Esophagus squamous epithelium (tissue), 5 donors: ENCODE results near the gene USP28. TPM values are rescaled to one million over a fixed set of nuclear protein-coding genes. Genes with fewer than 3 reads are reported as not detected.

Source experiments
- DNase-seq: peaks from one replicate; lab custom pipeline; 2025; lab: John Stamatoyannopoulos, UW
- H3K27ac ChIP-seq, 4 donors: fragments of 200-600 bp; sonication (generic); one replicate each; pipeline ENCODE4 v1.5.1; 2016 to 2019; ENCODE audit warnings: mild to moderate bottlenecking in 1 of 4
- H3K27me3 ChIP-seq, 4 donors: fragments of 200-600 bp; sonication (generic); 1 replicate in 3 of 4; 2 replicates in 1 of 4; pipeline versions ENCODE4 v1.5.1 to v1.6.0; 2017 to 2021; ENCODE audit warnings: antibody characterized with exemption in 1 of 4
- H3K36me3 ChIP-seq, 3 donors: fragments of 200-600 bp; sonication (generic); one replicate each; pipeline ENCODE4 v1.5.1; 2016 to 2019
- H3K4me1 ChIP-seq, 3 donors: fragments of 200-600 bp; sonication (generic); one replicate each; pipeline ENCODE4 v1.5.1; 2017 to 2019
- H3K4me3 ChIP-seq, 4 donors: fragments of 200-600 bp; sonication (generic); 1 replicate in 3 of 4; 2 replicates in 1 of 4; pipeline ENCODE4 v1.5.1; 2016 to 2019; ENCODE audit warnings: mild to moderate bottlenecking in 2 of 4, moderate library complexity in 1 of 4
- H3K9me3 ChIP-seq, 3 donors: fragments of 200-600 bp; sonication (generic); one replicate each; pipeline ENCODE4 v1.5.1; 2016 to 2019
- CTCF ChIP-seq, 6 experiments: fragments of 450-650 bp in 4 of 6; fragments of 200-600 bp in 2 of 6; sonication (generic) in 2 of 6; IDR thresholded peaks; one replicate each; pipeline ENCODE4 v1.5.1; 2016 to 2019; ENCODE audit warnings: antibody characterized with exemption in 6 of 6, mild to moderate bottlenecking in 4 of 6, moderate library complexity in 4 of 6
- POLR2A ChIP-seq, 4 donors: fragments of 450-650 bp; IDR thresholded peaks; one replicate each; pipeline ENCODE4 v1.6.1; 2017; ENCODE audit warnings: antibody characterized with exemption in 4 of 4, mild to moderate bottlenecking in 4 of 4, moderate library complexity in 3 of 4
- WGBS, 2 donors: methylation state at CpG; one replicate each; pipeline ENCODE4 v1.1.5; 2018; 5-methylcytosine and 5-hydroxymethylcytosine counted together
- intact Hi-C: fragments of 100-400 bp; cut with DNase I; formaldehyde crosslinking; loops from one replicate; pipeline ENCODE4 v1.15.0; 2022
- total RNA-seq, 4 donors: library from RNA; depleted of rRNA; stranded (reverse); fragments of >200 nt; gene quantifications; one replicate each; pipeline ENCODE4 v1.1.0, GENCODE V29; 2016
- donor health status: DM: yes; HTN: yes; CAD: no.

USP28 gene
- total RNA-seq, 4 donors from 2014 or later = 11.4 to 38.6 (median 16.0) TPM

GRCh38 chr11:113876798-113877669, 1.7 kb upstream of the USP28 start:
- 88 to 99% methylated on average over 5 to 6 of the region's 8 CpGs for WGBS, 2 donors
- DNase-seq = no peak

GRCh38 chr11:113876074-113876797, 864 bp upstream of the USP28 start:
- peak overlapping the region; percentile 64 to 91 (median 80) for H3K4me3 ChIP-seq
- intact Hi-C loops = no loop called here
- H3K27me3 ChIP-seq = no peaks in the 10 kb centered on the region
- TF ChIP-seq CTCF (IDR thresholded peaks at IDR 0.05) = no peak
- TF ChIP-seq POLR2A (IDR thresholded peaks at IDR 0.05) = no peak
- H3K36me3 ChIP-seq = no peaks in the 10 kb centered on the region
- DNase-seq = no peak
- peaks cover 4 to 37% (median 18%) of the 10 kb centered on the region in 3 donors for H3K4me1 ChIP-seq
- 46 to 57% methylated on average over 19 to 24 of the region's 24 CpGs for WGBS, 2 donors
- H3K9me3 ChIP-seq = no peaks in the 10 kb centered on the region
- peak overlapping the region; percentile 87 to 96 (median 94) for H3K27ac ChIP-seq

More at GRCh38 chr11:113876798-113877669, 1.7 kb upstream of the USP28 start:
- intact Hi-C loops = no loop called here
- Histone ChIP-seq H3K36me3 (no peaks in the 10 kb centered on the region), H3K27ac (peak overlapping the region in 2 of 4 donors; percentile 87 to 93), H3K9me3 (no peaks in the 10 kb centered on the region), H3K27me3 (no peaks in the 10 kb centered on the region), H3K4me1 (peaks cover 4 to 32% (median 18%) of the 10 kb centered on the region in 3 donors), H3K4me3 (no peak overlapping the region)
- TF ChIP-seq CTCF (IDR thresholded peaks at IDR 0.05) (no peak), POLR2A (IDR thresholded peaks at IDR 0.05) (no peak)

GRCh38 chr11:113874581-113875233, 665 bp downstream of the USP28 start:
- H3K36me3 ChIP-seq = no peaks in the 10 kb centered on the region
- H3K9me3 ChIP-seq = no peaks in the 10 kb centered on the region
- no peaks in the 10 kb centered on the region for H3K27me3 ChIP-seq
- 3 to 4% methylated on average over 16 to 19 of the region's 19 CpGs for WGBS, 2 donors
- no peak for DNase-seq
- H3K4me3 ChIP-seq = peak overlapping the region; percentile 64 to 91 (median 80)
- intact Hi-C loops = no loop called here
- H3K27ac ChIP-seq = peak overlapping the region; percentile 87 to 96 (median 94)
- H3K4me1 ChIP-seq = peaks cover 4 to 42% (median 18%) of the 10 kb centered on the region in 3 donors
- TF ChIP-seq CTCF (IDR thresholded peaks at IDR 0.05) (no peak), POLR2A (IDR thresholded peaks at IDR 0.05) (no peak)

- TF ChIP-seq CTCF (IDR thresholded peaks at IDR 0.05) = no peak
- TF ChIP-seq POLR2A (IDR thresholded peaks at IDR 0.05) = no peak
- H3K9me3 ChIP-seq = no peaks in the 10 kb centered on the region
- intact Hi-C loops = no loop called here
- H3K4me3 ChIP-seq = peak overlapping the region in 3 of 4 donors; percentile 78 to 91 (median 82)
- DNase-seq = no peak
- H3K27ac ChIP-seq = no peak overlapping the region
- no peaks in the 10 kb centered on the region for H3K27me3 ChIP-seq
- H3K36me3 ChIP-seq = no peaks in the 10 kb centered on the region
- H3K4me1 ChIP-seq = peaks cover 4 to 42% (median 18%) of the 10 kb centered on the region in 3 donors
- WGBS, 2 donors = 90 to 91% methylated on average over 19 of the region's 19 CpGs
These were observed 1.3 kb downstream of the USP28 start for GRCh38 chr11:113874096-113874495.
